ENCODE measurements around the gene CD38.

The CD38 gene

GRCh38 chr4:15736514-15737050 lies 41.5 kb upstream of the CD38 start:
- no peak overlapping the region for H4K12ac ChIP-seq (ENCODE audit: low read depth, low read length)
- no peak overlapping the region for H2BK120ac ChIP-seq (ENCODE audit: insufficient read depth, low read length, poor library complexity)
- no peak for DNase-seq
- no peak overlapping the region for H2BK12ac ChIP-seq (ENCODE audit: low read length)
- no peak overlapping the region for H3K9ac ChIP-seq (ENCODE audit: low read length)
- H3K4me3 ChIP-seq (ENCODE audit: low read depth, low read length) = no peak overlapping the region
- WGBS (ENCODE audit: extremely low coverage, insufficient coverage, insufficient read length) = no CpG with 5 or more reads among the region's 4 CpGs
- no peaks in the 10 kb centered on the region for H3K4me1 ChIP-seq (ENCODE audit: control insufficient read depth in 1 of 2, insufficient read depth in 2 of 2, low read length in 2 of 2)
- H3K23ac ChIP-seq (ENCODE audit: low read length) = no peak overlapping the region
- no peak overlapping the region for H2AFZ ChIP-seq (ENCODE audit: insufficient read depth, low read length, poor library complexity)
- H3K18ac ChIP-seq (ENCODE audit: low read length) = no peak overlapping the region
- H3K14ac ChIP-seq (ENCODE audit: low read length) = no peak overlapping the region
- H3K79me2 ChIP-seq (ENCODE audit: control insufficient read depth, insufficient read depth, low read length, poor library complexity) = no peaks in the 10 kb centered on the region
- H3K4ac ChIP-seq (ENCODE audit: low read depth, low read length) = no peak overlapping the region
- H3K79me1 ChIP-seq (ENCODE audit: low read length) = no peaks in the 10 kb centered on the region
- H2BK5ac ChIP-seq (ENCODE audit: low read depth, low read length, poor library complexity) = no peak overlapping the region
- no peaks in the 10 kb centered on the region for H3K36me3 ChIP-seq (ENCODE audit: control insufficient read depth in 1 of 2, insufficient read depth in 2 of 2, low read length in 2 of 2)
- no peak overlapping the region for H2AK5ac ChIP-seq (ENCODE audit: low read length)
- H4K91ac ChIP-seq (ENCODE audit: low read depth, low read length) = no peak overlapping the region
- H3K27me3 ChIP-seq (ENCODE audit: insufficient read depth, low read length) = no peaks in the 10 kb centered on the region
- no peak overlapping the region for H3K27ac ChIP-seq (ENCODE audit: low read depth, low read length)
- H3K9me3 ChIP-seq (ENCODE audit: insufficient read depth, low read depth, low read length) = peaks cover 5% of the 10 kb centered on the region
- H4K8ac ChIP-seq (ENCODE audit: low read depth, low read length) = no peak overlapping the region
- H3K4me2 ChIP-seq (ENCODE audit: low read length) = no peak overlapping the region

GRCh38 chr4:15737255-15737654 lies 40.9 kb upstream of the CD38 start:
- no peak overlapping the region for H2BK5ac ChIP-seq (ENCODE audit: low read depth, low read length, poor library complexity)
- H3K79me2 ChIP-seq (ENCODE audit: control insufficient read depth, insufficient read depth, low read length, poor library complexity) = no peaks in the 10 kb centered on the region
- H3K4ac ChIP-seq (ENCODE audit: low read depth, low read length) = no peak overlapping the region
- H2BK12ac ChIP-seq (ENCODE audit: low read length) = no peak overlapping the region
- no peak overlapping the region for H2BK120ac ChIP-seq (ENCODE audit: insufficient read depth, low read length, poor library complexity)
- no peak overlapping the region for H3K4me2 ChIP-seq (ENCODE audit: low read length)
- H3K27me3 ChIP-seq (ENCODE audit: insufficient read depth, low read length) = no peaks in the 10 kb centered on the region
- H3K23ac ChIP-seq (ENCODE audit: low read length) = no peak overlapping the region
- H4K12ac ChIP-seq (ENCODE audit: low read depth, low read length) = no peak overlapping the region
- no peak overlapping the region for H4K91ac ChIP-seq (ENCODE audit: low read depth, low read length)
- H3K9me3 ChIP-seq (ENCODE audit: insufficient read depth, low read depth, low read length) = peaks cover 5% of the 10 kb centered on the region
- no peak overlapping the region for H3K14ac ChIP-seq (ENCODE audit: low read length)
- H3K4me1 ChIP-seq (ENCODE audit: control insufficient read depth in 1 of 2, insufficient read depth in 2 of 2, low read length in 2 of 2) = no peaks in the 10 kb centered on the region
- H3K79me1 ChIP-seq (ENCODE audit: low read length) = no peaks in the 10 kb centered on the region
- H3K4me3 ChIP-seq (ENCODE audit: low read depth, low read length) = no peak overlapping the region
- no peak overlapping the region for H2AFZ ChIP-seq (ENCODE audit: insufficient read depth, low read length, poor library complexity)
- no peaks in the 10 kb centered on the region for H3K36me3 ChIP-seq (ENCODE audit: control insufficient read depth in 1 of 2, insufficient read depth in 2 of 2, low read length in 2 of 2)
- no peak overlapping the region for H2AK5ac ChIP-seq (ENCODE audit: low read length)
- H4K8ac ChIP-seq (ENCODE audit: low read depth, low read length) = no peak overlapping the region
- H3K27ac ChIP-seq (ENCODE audit: low read depth, low read length) = no peak overlapping the region
- no CpG with 5 or more reads among the region's 3 CpGs for WGBS (ENCODE audit: extremely low coverage, insufficient coverage, insufficient read length)
- H3K9ac ChIP-seq (ENCODE audit: low read length) = no peak overlapping the region
- no peak overlapping the region for H3K18ac ChIP-seq (ENCODE audit: low read length)
- no peak for DNase-seq

- H3K18ac ChIP-seq (ENCODE audit: low read length) = no peak overlapping the region
- no peaks in the 10 kb centered on the region for H3K36me3 ChIP-seq (ENCODE audit: control insufficient read depth in 1 of 2, insufficient read depth in 2 of 2, low read length in 2 of 2)
- no peaks in the 10 kb centered on the region for H3K79me1 ChIP-seq (ENCODE audit: low read length)
- no peak overlapping the region for H2BK12ac ChIP-seq (ENCODE audit: low read length)
- peak in 1 of 2 donors; percentile 12 for DNase-seq
- no CpG with 5 or more reads among the region's 1 CpG for WGBS (ENCODE audit: extremely low coverage, insufficient coverage, insufficient read length)
- H2AK5ac ChIP-seq (ENCODE audit: low read length) = no peak overlapping the region
- H3K27ac ChIP-seq (ENCODE audit: low read depth, low read length) = no peak overlapping the region
- no peak overlapping the region for H2AFZ ChIP-seq (ENCODE audit: insufficient read depth, low read length, poor library complexity)
- H4K8ac ChIP-seq (ENCODE audit: low read depth, low read length) = no peak overlapping the region
- H3K14ac ChIP-seq (ENCODE audit: low read length) = no peak overlapping the region
- H3K4me1 ChIP-seq (ENCODE audit: control insufficient read depth in 1 of 2, insufficient read depth in 2 of 2, low read length in 2 of 2) = no peaks in the 10 kb centered on the region
- H3K4ac ChIP-seq (ENCODE audit: low read depth, low read length) = no peak overlapping the region
- no peak overlapping the region for H4K12ac ChIP-seq (ENCODE audit: low read depth, low read length)
- H3K4me3 ChIP-seq (ENCODE audit: low read depth, low read length) = no peak overlapping the region
- H3K4me2 ChIP-seq (ENCODE audit: low read length) = no peak overlapping the region
- no peaks in the 10 kb centered on the region for H3K79me2 ChIP-seq (ENCODE audit: control insufficient read depth, insufficient read depth, low read length, poor library complexity)
- H2BK5ac ChIP-seq (ENCODE audit: low read depth, low read length, poor library complexity) = no peak overlapping the region
- no peak overlapping the region for H4K91ac ChIP-seq (ENCODE audit: low read depth, low read length)
- H3K9ac ChIP-seq (ENCODE audit: low read length) = no peak overlapping the region
- no peaks in the 10 kb centered on the region for H3K27me3 ChIP-seq (ENCODE audit: insufficient read depth, low read length)
- H3K23ac ChIP-seq (ENCODE audit: low read length) = no peak overlapping the region
- H2BK120ac ChIP-seq (ENCODE audit: insufficient read depth, low read length, poor library complexity) = no peak overlapping the region
- H3K9me3 ChIP-seq (ENCODE audit: insufficient read depth, low read depth, low read length) = peaks cover 2% of the 10 kb centered on the region
These were observed 39.3 kb upstream of the CD38 start for GRCh38 chr4:15738877-15739276.

- Histone ChIP-seq H3K79me2 (ENCODE audit: control insufficient read depth, insufficient read depth, low read length, poor library complexity) (no peaks in the 10 kb centered on the region), H3K23ac (ENCODE audit: low read length) (no peak overlapping the region), H3K36me3 (ENCODE audit: control insufficient read depth in 1 of 2, insufficient read depth in 2 of 2, low read length in 2 of 2) (no peaks in the 10 kb centered on the region), H3K9me3 (ENCODE audit: insufficient read depth, low read depth, low read length) (peaks cover 2% of the 10 kb centered on the region), H3K79me1 (ENCODE audit: low read length) (no peaks in the 10 kb centered on the region), H3K27ac (ENCODE audit: low read depth, low read length) (no peak overlapping the region), H2BK12ac (ENCODE audit: low read length) (no peak overlapping the region), H3K4me2 (ENCODE audit: low read length) (no peak overlapping the region), H3K18ac (ENCODE audit: low read length) (no peak overlapping the region), H3K14ac (ENCODE audit: low read length) (no peak overlapping the region), H3K27me3 (ENCODE audit: insufficient read depth, low read length) (no peaks in the 10 kb centered on the region), H3K4me1 (ENCODE audit: control insufficient read depth in 1 of 2, insufficient read depth in 2 of 2, low read length in 2 of 2) (no peaks in the 10 kb centered on the region), H3K4ac (ENCODE audit: low read depth, low read length) (no peak overlapping the region), H2AK5ac (ENCODE audit: low read length) (no peak overlapping the region), H2AFZ (ENCODE audit: insufficient read depth, low read length, poor library complexity) (no peak overlapping the region), H3K9ac (ENCODE audit: low read length) (no peak overlapping the region), H2BK5ac (ENCODE audit: low read depth, low read length, poor library complexity) (no peak overlapping the region), H4K8ac (ENCODE audit: low read depth, low read length) (no peak overlapping the region), H3K4me3 (ENCODE audit: low read depth, low read length) (no peak overlapping the region), H4K91ac (ENCODE audit: low read depth, low read length) (no peak overlapping the region), H2BK120ac (ENCODE audit: insufficient read depth, low read length, poor library complexity) (no peak overlapping the region), H4K12ac (ENCODE audit: low read depth, low read length) (no peak overlapping the region)
- WGBS (ENCODE audit: extremely low coverage, insufficient coverage, insufficient read length) = no CpG with 5 or more reads among the region's 11 CpGs
- DNase-seq = no peak
These were observed 37.2 kb upstream of the CD38 start for GRCh38 chr4:15740764-15741404.

Data from trophoblast cell (in vitro differentiated cells and primary cell).